H1 (cell line): ENCODE results near the gene BYSL. TPM values are rescaled to one million over a fixed set of nuclear protein-coding genes. Genes with fewer than 3 reads are reported as not detected.

Source experiments
- ASH2L ChIP-seq: fragments of 200-600, 300-600 bp; sonication (generic); IDR thresholded peaks from one replicate; pipeline ENCODE4 v1.7.1; 2017; ENCODE audit warnings: low read length
- CHD1 ChIP-seq: IDR thresholded peaks from 2 replicates; pipeline ENCODE4 v1.6.1; 2012; ENCODE audit warnings: low read depth, low read length, improper control_type of control experiment
- GABPA ChIP-seq: IDR thresholded peaks from 2 replicates; pipeline ENCODE4 v1.6.1; 2011; ENCODE audit warnings: mild to moderate bottlenecking, low read length, moderate library complexity, borderline replicate concordance; ENCODE audit not compliant: insufficient read depth
- KDM1A ChIP-seq: fragments of 200-600, 300-600 bp; sonication (generic); IDR thresholded peaks from 2 replicates; pipeline ENCODE4 v1.7.1; 2016; ENCODE audit warnings: mild to moderate bottlenecking, low read length, borderline replicate concordance
- ZNF274 ChIP-seq: IDR thresholded peaks from 2 replicates; pipeline ENCODE4 v1.7.0; 2012; ENCODE audit warnings: low read length, borderline replicate concordance; ENCODE audit errors: extremely low read depth
- polyA plus RNA-seq, 7 experiments: library from polyadenylated mRNA; depleted of rRNA in 3 of 7; stranded (reverse) in 5 of 7; unstranded in 2 of 7; fragments of >200 nt in 5 of 7; fragments of 200-250 nt in 2 of 7; gene quantifications; 1 replicate in 5 of 7; 2 replicates in 1 of 7; 4 replicates in 1 of 7; pipeline versions ENCODE4 v1.2.1 to v1.2.3, GENCODE V29; 2011 to 2013; ENCODE audit warnings: missing spikeins in 2 of 7, mixed read lengths in 2 of 7
- total RNA-seq: library from RNA; stranded (reverse); fragmentation: NEBNext Ultra II Directional; extraction: Animal tissue kit (Norgen Biotek cat#: 25700); gene quantifications from 2 replicates; pipeline ENCODE4 v1.2.1, GENCODE V29; 2021

BYSL gene
- total and polyA plus RNA-seq, 2 of the 8 experiments (the other 6 are each of a cell fraction or from before 2014, with no cell fraction given), result 37.3 to 49.2 TPM

DNA sequence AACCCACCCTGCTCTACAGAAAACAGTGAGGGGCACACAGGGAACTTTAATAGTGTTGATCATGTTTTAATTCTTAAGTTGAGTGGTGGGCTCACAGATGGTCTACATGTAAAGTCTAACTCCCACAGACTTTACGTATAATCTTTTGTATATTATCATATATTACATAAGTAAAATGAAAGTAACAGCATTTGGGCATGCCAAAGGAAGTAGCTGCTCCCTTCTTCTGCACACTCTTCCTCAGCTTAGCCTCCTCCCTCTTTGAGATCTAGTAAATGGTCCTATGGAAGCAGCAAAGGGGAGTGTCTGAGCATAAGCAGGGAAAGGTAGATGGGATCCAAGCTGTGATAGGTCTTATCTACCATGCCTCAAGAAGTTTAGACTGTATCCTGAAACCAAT, 11.6 kb upstream of the BYSL start (continued):
- TF ChIP-seq ASH2L, result no peak
- TF ChIP-seq ZNF274, result no peak
- no peak for TF ChIP-seq CHD1
- TF ChIP-seq KDM1A, result no peak
- TF ChIP-seq GABPA, result no peak
